GM19240 (cell line): ENCODE measurements around the gene STAMBPL1.
A peak's percentile ranks its signal among the peaks of the same experiment; 100 is the strongest.
"Not testable (repeated sequence)": the region's sequence is repeated elsewhere in the genome, so short reads cannot be mapped to it uniquely, and the experiment has no call there.

ENCODE experiments used
- DNase-seq: peaks from one replicate; pipeline ENCODE4 v3.0.0; 2011; ENCODE audit warnings: low spot score; ENCODE audit not compliant: insufficient read length

Gene STAMBPL1

GRCh38 chr10:88919041-88919440 lies 39.0 kb downstream of the STAMBPL1 start:
- no peak for DNase-seq

GRCh38 chr10:88920198-88920597 lies 40.2 kb downstream of the STAMBPL1 start:
- DNase-seq, result no peak

GRCh38 chr10:88920986-88921593 lies 41.0 kb downstream of the STAMBPL1 start:
- DNase-seq, result no peak

- no peak for DNase-seq
These were observed 42.0 kb downstream of the STAMBPL1 start for GRCh38 chr10:88922041-88922440.

- no peak for DNase-seq
These were observed 43.5 kb downstream of the STAMBPL1 start for GRCh38 chr10:88923520-88923919.

- no peak for DNase-seq
These were observed 46.7 kb downstream of the STAMBPL1 start for GRCh38 chr10:88926566-88927415.

- DNase-seq, result no peak
These were observed 47.3 kb downstream of the STAMBPL1 start for GRCh38 chr10:88927416-88927690.

- no peak for DNase-seq
These were observed 48.2 kb downstream of the STAMBPL1 start for GRCh38 chr10:88928254-88928653.

- DNase-seq, result no peak
These were observed 51.5 kb downstream of the STAMBPL1 start for GRCh38 chr10:88931548-88931947.

GRCh38 chr10:88932029-88932428 lies 52.0 kb downstream of the STAMBPL1 start:
- not testable (repeated sequence) for DNase-seq

- peak; percentile 8 for DNase-seq
These were observed 52.7 kb downstream of the STAMBPL1 start for GRCh38 chr10:88932539-88933256.

- no peak for DNase-seq
These were observed 53.5 kb downstream of the STAMBPL1 start for GRCh38 chr10:88933564-88933963.

- DNase-seq, result peak; percentile 21
These were observed 55.0 kb downstream of the STAMBPL1 start for GRCh38 chr10:88934900-88935672.

- no peak for DNase-seq
These were observed 56.6 kb downstream of the STAMBPL1 start for GRCh38 chr10:88936656-88937055.

GRCh38 chr10:88938039-88938438 lies 58.0 kb downstream of the STAMBPL1 start:
- no peak for DNase-seq

- DNase-seq, result no peak
These were observed 58.9 kb downstream of the STAMBPL1 start for GRCh38 chr10:88938938-88939337.

- no peak for DNase-seq
These were observed 61.0 kb downstream of the STAMBPL1 start for GRCh38 chr10:88941026-88941425.

GRCh38 chr10:88943778-88944177 lies 63.7 kb downstream of the STAMBPL1 start:
- no peak for DNase-seq

- no peak for DNase-seq
These were observed 64.8 kb downstream of the STAMBPL1 start for GRCh38 chr10:88944813-88945212.

GRCh38 chr10:88946200-88946599 lies 66.2 kb downstream of the STAMBPL1 start:
- DNase-seq, result no peak

- no peak for DNase-seq
These were observed 67.0 kb downstream of the STAMBPL1 start for GRCh38 chr10:88946965-88947590.
